DOHH2 (cell line): ENCODE results near the gene DOCK1.

Experiments
- CTCF ChIP-seq: fragments of 200-600 bp; sonication (generic); IDR thresholded peaks from one replicate; pipeline ENCODE4 v1.5.1; 2014; ENCODE audit warnings: antibody characterized with exemption, mild to moderate bottlenecking, low read depth, low read length; ENCODE audit not compliant: poor library complexity, severe bottlenecking
- EZH2phosphoT487 ChIP-seq: fragments of 200-600 bp; sonication (generic); IDR thresholded peaks from 2 replicates; pipeline ENCODE4 v1.6.1; 2017; ENCODE audit warnings: borderline replicate concordance, mild to moderate bottlenecking, antibody characterized with exemption, low read length, moderate library complexity, mixed read lengths

- TF ChIP-seq CTCF (no peak), EZH2phosphoT487 (no peak)
Measured at GRCh38 chr10:127292888-127293287, 387.7 kb downstream of the DOCK1 start.
